Measurements from ENCODE around the gene DHRS3. TPM values are rescaled to one million over a fixed set of nuclear protein-coding genes. Genes with fewer than 3 reads are reported as not detected.

DHRS3 gene
- total RNA-seq, 1 experiment from 2014 or later: 28.8 TPM

GRCh38 chr1:12617511-12617900 lies 504 bp downstream of the DHRS3 start:
- DNase-seq (ENCODE audit: low read depth): no peak

DNA sequence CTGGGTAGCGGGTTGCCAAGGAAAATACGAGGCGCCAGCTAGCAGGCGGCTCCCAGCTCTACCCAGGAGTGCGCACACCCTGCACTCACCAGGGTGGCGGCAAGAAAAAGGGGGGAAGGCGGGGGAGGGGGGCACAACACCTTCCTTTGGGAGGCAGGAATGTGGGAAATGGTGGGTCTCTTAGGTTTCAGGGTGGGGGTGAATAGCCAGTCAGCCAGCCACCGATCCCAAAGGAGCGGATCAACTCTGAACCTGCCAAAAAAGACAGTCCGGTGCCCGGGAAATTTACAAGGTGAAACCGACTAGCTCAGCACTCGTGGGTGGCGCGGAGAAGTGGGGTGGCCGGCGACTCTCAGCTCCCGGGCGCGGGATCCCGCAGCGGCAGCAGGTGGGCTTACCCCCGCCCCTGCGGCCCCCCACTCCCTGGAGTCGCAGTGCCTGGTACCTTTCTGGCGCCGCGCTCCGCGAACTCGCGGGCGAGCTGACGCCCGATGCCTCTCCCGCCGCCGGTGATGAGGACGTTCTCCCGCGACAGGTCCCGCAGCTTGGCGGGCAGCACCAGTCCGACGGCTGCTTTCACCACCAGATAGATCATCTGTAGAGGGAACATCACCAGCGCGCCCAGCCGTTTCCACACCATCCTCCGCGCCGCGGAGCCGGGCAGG lies 1.2 kb downstream of the DHRS3 start:
- DNase-seq (ENCODE audit: low read depth): no peak

DNA sequence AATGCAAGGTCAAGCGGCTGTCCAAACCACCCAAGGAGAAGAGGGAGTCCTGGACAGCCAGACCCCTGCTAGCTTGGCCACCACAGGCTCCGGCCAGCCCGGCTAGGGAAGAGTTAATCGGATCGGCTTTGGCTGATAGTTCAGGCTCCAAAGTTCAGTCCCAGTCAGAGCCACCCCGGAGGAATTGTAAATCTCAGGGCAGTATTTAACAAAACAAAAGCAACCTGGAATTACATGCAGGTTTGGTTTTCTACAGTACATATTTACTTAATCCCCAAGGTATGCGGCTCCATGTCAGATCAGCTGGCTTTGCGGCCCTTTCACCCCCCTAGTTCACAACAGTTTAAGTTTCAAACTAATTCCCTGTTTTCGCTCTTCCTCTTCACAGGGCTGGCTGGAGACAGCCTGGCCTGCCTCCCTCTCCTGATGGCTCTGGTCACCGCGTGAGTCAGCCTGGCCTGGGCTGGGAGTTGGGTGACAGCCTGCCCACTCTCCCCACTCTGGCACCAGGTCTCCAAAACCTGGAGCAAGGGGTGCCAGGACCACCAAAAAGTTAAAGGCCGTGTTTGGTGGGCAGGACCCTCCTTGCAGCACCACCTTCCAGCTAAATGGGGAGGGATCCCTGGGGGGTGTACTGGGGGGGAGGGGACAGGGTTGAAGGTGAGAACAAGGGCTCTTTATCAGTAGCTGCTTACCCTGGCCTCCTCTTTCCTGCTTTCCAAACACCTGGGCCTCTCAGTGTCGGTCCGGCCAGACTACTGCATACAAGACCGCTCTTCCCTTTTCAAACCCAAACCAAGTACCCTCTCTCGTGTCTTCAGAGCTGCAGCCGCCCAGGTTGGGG lies 1.9 kb downstream of the DHRS3 start:
- peak; percentile 80 for DNase-seq (ENCODE audit: low read depth)

DNA sequence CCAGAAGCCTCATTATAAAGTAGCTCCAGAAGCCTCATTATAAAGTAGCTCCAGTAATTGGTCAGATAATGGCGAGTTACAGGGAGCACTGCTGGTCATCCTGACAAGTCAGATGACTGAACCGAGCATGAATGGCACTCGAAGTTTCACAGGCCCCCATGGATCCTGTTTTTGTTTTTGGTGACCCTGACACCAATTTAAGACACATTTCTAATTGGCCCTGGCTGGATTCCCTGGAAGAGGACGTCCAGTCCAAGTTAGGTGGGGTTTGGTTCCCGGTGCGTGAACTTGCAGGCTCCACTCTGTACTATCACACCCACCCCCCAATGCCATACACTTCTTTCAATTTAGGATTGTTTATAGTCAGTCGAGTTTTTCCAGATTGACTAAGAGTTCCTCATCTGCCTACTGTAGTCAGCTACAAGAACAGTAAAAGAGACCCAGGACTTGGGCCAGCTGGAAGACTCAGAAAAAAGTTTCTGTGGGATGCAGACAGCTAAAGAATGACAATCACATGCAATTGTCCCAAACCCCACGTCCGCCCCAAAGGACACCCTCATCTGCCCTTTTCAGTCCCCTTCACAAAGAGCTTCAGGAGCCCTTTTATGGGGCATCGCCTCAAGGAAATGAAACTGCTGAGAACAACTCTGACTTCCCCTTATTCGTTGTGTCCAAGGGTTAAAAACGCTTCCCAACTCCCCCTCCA lies 2.7 kb downstream of the DHRS3 start:
- DNase-seq (ENCODE audit: low read depth): peak; percentile 14

- DNase-seq (ENCODE audit: low read depth): no peak
Observed at GRCh38 chr1:12614402-12615158, 3.4 kb downstream of the DHRS3 start.

DNA sequence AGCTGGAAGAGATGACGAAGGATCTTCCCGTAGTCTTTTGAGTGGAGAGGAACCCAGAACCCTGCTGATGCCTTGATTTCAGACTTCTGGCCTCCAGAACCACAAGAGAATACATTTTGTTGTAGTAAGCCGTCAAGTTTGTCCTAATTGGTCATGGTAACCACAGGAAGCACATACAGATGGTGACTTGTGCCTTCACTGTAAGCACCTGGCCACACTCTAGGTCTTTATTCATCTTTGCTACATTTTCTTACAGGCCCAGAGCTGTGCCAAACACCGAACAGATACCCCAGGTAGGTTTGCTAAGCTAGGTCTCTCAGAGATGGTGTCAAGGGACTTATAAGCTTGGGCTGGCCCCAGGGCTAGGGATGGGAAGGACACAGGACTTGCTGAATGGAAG lies 4.8 kb downstream of the DHRS3 start:
- no peak for DNase-seq (ENCODE audit: low read depth)

GRCh38 chr1:12610941-12611340 lies 7.1 kb downstream of the DHRS3 start:
- no peak for DNase-seq (ENCODE audit: low read depth)

GRCh38 chr1:12610305-12610935 lies 7.6 kb downstream of the DHRS3 start:
- no peak for DNase-seq (ENCODE audit: low read depth)

DNA sequence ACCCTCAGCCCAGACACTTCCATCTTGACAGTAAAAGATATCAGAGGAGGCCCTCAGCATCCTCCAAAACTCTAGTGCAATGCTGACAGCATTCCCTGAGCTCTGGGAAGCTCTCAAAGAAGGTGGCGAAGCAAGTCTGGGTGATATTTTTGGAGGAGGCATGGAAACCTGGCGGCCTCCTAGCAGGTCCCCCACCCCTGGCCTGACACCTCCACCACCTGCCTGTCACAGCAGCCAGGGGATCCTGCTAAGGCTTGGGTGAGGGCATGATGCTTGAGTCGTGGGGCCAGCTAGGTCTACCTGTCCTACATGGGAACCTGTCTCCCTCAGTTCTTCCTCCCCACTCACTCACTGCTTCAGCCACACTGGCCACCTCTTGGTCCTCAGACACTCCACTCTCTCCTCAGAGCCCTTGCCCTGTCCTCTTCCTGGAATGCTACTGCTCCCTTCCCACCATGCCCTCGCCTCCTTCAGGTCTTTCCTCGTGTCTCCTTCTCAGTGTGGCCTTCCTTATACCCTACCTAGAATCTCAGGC lies 8.5 kb downstream of the DHRS3 start:
- DNase-seq (ENCODE audit: low read depth): no peak

- DNase-seq (ENCODE audit: low read depth): no peak
Observed at GRCh38 chr1:12608311-12608957, 9.6 kb downstream of the DHRS3 start.

DNA sequence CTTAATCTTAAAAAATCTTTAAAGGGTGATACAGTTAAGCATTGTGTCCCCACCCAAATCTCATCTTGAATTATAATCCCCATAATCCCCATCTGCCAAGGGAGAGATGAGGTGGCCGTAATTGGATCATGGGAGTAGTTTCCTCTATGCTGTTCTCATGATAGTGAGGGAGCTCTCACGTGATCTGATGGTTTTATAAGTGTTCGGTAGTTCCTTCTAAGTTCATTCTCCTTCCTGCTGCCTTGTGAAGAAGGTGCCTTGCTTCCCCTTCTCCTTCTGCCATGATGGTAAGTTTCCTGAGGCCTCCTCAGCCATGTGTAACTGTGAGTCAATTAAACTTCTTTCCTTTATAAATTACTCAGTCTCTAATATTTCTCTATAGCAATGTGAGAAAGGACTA lies 10.7 kb downstream of the DHRS3 start:
- DNase-seq (ENCODE audit: low read depth): peak; percentile 23

- no peak for DNase-seq (ENCODE audit: low read depth)
Observed at GRCh38 chr1:12604986-12605385, 13.0 kb downstream of the DHRS3 start.

GRCh38 chr1:12604114-12604874 lies 13.7 kb downstream of the DHRS3 start:
- DNase-seq (ENCODE audit: low read depth): peak; percentile 100

- DNase-seq (ENCODE audit: low read depth): peak; percentile 24
Observed at GRCh38 chr1:12603224-12603623, 14.8 kb downstream of the DHRS3 start.

GRCh38 chr1:12602659-12603024 lies 15.4 kb downstream of the DHRS3 start:
- DNase-seq (ENCODE audit: low read depth): no peak

DNA sequence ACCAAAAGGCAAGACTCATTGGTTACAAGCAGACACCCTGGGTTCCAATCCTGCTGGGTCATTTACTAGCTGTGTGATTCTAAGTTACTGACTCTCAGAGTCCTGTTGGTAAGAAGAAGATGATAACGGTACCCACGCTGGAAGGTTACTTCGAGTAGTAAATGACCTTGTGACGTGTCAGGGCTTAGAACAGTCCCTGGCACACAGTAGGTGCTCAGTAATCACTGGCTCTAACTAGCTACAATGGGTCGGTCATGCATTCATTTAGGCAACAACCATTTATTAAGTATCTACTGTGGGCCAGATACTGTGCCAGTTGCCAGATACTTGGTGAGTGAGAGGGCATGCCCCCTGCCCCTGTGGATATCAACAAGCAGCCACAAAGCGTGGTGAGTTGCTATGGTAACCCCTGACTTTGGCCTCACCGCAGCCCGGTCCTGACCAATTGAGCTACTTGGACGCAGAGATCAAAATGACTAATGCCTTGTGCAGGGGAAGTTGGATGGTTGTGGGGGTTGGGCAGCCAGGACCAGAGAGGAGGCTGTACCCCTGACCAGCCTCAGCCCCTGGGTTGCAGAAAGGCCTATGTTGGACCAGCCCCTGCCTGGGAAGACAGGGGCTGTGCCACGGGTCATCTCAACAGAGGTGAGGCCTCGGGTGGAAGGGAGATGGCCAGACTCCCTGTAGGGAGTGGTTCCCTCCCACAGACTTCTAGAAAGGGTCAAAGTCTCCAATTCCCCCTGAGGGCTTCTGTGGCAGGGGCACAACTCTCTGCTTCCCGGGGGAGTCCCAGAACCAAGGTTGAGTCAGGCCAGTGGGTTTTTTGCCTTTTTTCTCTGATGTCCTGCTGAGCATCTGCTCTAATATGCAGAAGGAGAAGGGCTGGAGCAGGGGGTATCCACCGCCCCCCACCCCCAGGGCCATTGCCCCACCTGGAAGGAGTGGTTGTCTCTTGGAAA lies 16.0 kb downstream of the DHRS3 start:
- peak; percentile 94 for DNase-seq (ENCODE audit: low read depth)

DNA sequence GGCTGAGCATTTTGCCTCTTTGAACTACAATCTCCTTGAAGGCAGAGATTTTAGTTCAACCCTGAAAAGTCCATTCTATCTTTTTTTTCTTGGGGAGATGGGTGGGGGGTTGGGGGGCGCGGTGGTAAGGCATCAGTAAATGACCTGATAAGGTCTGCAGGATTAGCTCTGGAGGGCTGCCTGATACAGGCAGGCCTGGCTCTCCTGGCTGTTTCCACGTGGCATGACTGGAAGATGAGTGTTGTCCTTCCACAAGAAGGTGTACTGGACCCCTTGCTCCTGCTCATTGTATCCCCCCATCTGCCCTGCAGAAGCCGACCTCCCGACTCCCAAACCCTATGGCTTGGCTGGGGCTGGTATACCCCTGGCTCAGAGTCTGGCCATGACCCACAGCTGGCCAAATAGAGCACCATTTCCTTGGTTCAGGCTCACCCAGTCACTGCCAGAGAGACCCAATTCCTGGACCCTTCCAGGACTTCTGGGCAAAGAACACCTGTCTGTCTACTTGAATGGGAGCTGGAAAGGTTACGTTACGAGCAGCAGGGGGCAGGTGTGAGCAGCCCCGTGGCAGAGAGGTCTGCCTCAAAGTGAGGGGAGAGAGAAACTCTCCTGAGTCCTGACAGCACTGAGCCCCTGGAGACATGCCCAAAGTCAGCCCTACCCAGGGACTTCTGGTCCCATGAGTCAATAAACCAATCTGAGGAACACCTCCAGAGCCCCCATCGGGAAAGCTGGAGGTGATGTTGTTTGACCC lies 17.0 kb downstream of the DHRS3 start:
- peak; percentile 31 for DNase-seq (ENCODE audit: low read depth)

- DNase-seq (ENCODE audit: low read depth): no peak
Observed at GRCh38 chr1:12600335-12600734, 17.7 kb downstream of the DHRS3 start.
